Activated naive CD8-positive, alpha-beta T cell (primary cell): ENCODE results near the gene GLTP.

ENCODE experiments used
- H3K27ac Mint-ChIP-seq: one replicate; pipeline ENCODE4 v1.8.0; 2021; ENCODE audit warnings: mixed read lengths
- H3K27me3 Mint-ChIP-seq: one replicate; pipeline ENCODE4 v1.8.0; 2021; ENCODE audit warnings: mixed read lengths
- H3K36me3 Mint-ChIP-seq: one replicate; pipeline ENCODE4 v1.8.0; 2021; ENCODE audit warnings: mixed read lengths
- H3K4me1 Mint-ChIP-seq: one replicate; pipeline ENCODE4 v1.8.0; 2021; ENCODE audit warnings: low read depth, mixed read lengths
- H3K4me3 Mint-ChIP-seq: one replicate; pipeline ENCODE4 v1.8.0; 2021; ENCODE audit warnings: mild to moderate bottlenecking, mixed read lengths
- H3K9me3 Mint-ChIP-seq: one replicate; pipeline ENCODE4 v1.8.0; 2021; ENCODE audit warnings: low read depth, mixed read lengths

GLTP gene

GRCh38 chr12:109817627-109818231 is 62.6 kb downstream of the GLTP start:
- Mint-ChIP-seq H3K4me3 (no peak overlapping the region), H3K27me3 (peaks cover 3% of the 10 kb centered on the region), H3K36me3 (no peaks in the 10 kb centered on the region), H3K9me3 (no peaks in the 10 kb centered on the region), H3K27ac (no peak overlapping the region), H3K4me1 (no peaks in the 10 kb centered on the region)

- no peaks in the 10 kb centered on the region for H3K9me3 Mint-ChIP-seq
- H3K27ac Mint-ChIP-seq: no peak overlapping the region
- peaks cover 3% of the 10 kb centered on the region for H3K27me3 Mint-ChIP-seq
- no peak overlapping the region for H3K4me3 Mint-ChIP-seq
- H3K36me3 Mint-ChIP-seq: no peaks in the 10 kb centered on the region
- no peaks in the 10 kb centered on the region for H3K4me1 Mint-ChIP-seq
These were observed 63.5 kb downstream of the GLTP start for GRCh38 chr12:109816870-109817269.

GRCh38 chr12:109815757-109816617 is 64.4 kb downstream of the GLTP start:
- Mint-ChIP-seq H3K27me3 (peaks cover 3% of the 10 kb centered on the region), H3K9me3 (no peaks in the 10 kb centered on the region), H3K27ac (no peak overlapping the region), H3K4me1 (no peaks in the 10 kb centered on the region), H3K36me3 (no peaks in the 10 kb centered on the region), H3K4me3 (no peak overlapping the region)

GRCh38 chr12:109815225-109815624 is 65.1 kb downstream of the GLTP start:
- H3K27me3 Mint-ChIP-seq: peaks cover 3% of the 10 kb centered on the region
- no peaks in the 10 kb centered on the region for H3K4me1 Mint-ChIP-seq
- no peak overlapping the region for H3K4me3 Mint-ChIP-seq
- H3K36me3 Mint-ChIP-seq: no peaks in the 10 kb centered on the region
- no peaks in the 10 kb centered on the region for H3K9me3 Mint-ChIP-seq
- no peak overlapping the region for H3K27ac Mint-ChIP-seq

- H3K36me3 Mint-ChIP-seq: no peaks in the 10 kb centered on the region
These were observed 65.7 kb downstream of the GLTP start for GRCh38 chr12:109814600-109815150.

GRCh38 chr12:109813810-109814416 is 66.4 kb downstream of the GLTP start:
- Mint-ChIP-seq H3K9me3 (no peaks in the 10 kb centered on the region), H3K4me3 (no peak overlapping the region), H3K4me1 (no peaks in the 10 kb centered on the region), H3K27me3 (no peaks in the 10 kb centered on the region), H3K27ac (no peak overlapping the region), H3K36me3 (no peaks in the 10 kb centered on the region)

More at GRCh38 chr12:109814600-109815150, 65.7 kb downstream of the GLTP start:
- H3K27ac Mint-ChIP-seq: no peak overlapping the region
- H3K9me3 Mint-ChIP-seq: no peaks in the 10 kb centered on the region
- no peaks in the 10 kb centered on the region for H3K27me3 Mint-ChIP-seq
- no peaks in the 10 kb centered on the region for H3K4me1 Mint-ChIP-seq
- H3K4me3 Mint-ChIP-seq: no peak overlapping the region

- Mint-ChIP-seq H3K27me3 (peaks cover 3% of the 10 kb centered on the region), H3K4me1 (no peaks in the 10 kb centered on the region), H3K4me3 (no peak overlapping the region), H3K9me3 (no peaks in the 10 kb centered on the region), H3K27ac (no peak overlapping the region), H3K36me3 (no peaks in the 10 kb centered on the region)
These were observed 68.7 kb downstream of the GLTP start for GRCh38 chr12:109811624-109811995.

- no peak overlapping the region for H3K27ac Mint-ChIP-seq
- no peak overlapping the region for H3K4me3 Mint-ChIP-seq
- H3K36me3 Mint-ChIP-seq: no peaks in the 10 kb centered on the region
- no peaks in the 10 kb centered on the region for H3K9me3 Mint-ChIP-seq
- H3K27me3 Mint-ChIP-seq: peaks cover 3% of the 10 kb centered on the region
- H3K4me1 Mint-ChIP-seq: no peaks in the 10 kb centered on the region
These were observed 69.3 kb downstream of the GLTP start for GRCh38 chr12:109810954-109811623.

- H3K27ac Mint-ChIP-seq: no peak overlapping the region
- H3K4me1 Mint-ChIP-seq: no peaks in the 10 kb centered on the region
- no peaks in the 10 kb centered on the region for H3K36me3 Mint-ChIP-seq
- H3K27me3 Mint-ChIP-seq: peaks cover 3% of the 10 kb centered on the region
- H3K9me3 Mint-ChIP-seq: no peaks in the 10 kb centered on the region
- H3K4me3 Mint-ChIP-seq: no peak overlapping the region
These were observed 71.3 kb downstream of the GLTP start for GRCh38 chr12:109808876-109809646.

- H3K27me3 Mint-ChIP-seq: peaks cover 3% of the 10 kb centered on the region
- H3K36me3 Mint-ChIP-seq: no peaks in the 10 kb centered on the region
- H3K4me1 Mint-ChIP-seq: no peaks in the 10 kb centered on the region
- H3K27ac Mint-ChIP-seq: no peak overlapping the region
- no peak overlapping the region for H3K4me3 Mint-ChIP-seq
- H3K9me3 Mint-ChIP-seq: no peaks in the 10 kb centered on the region
These were observed 72.2 kb downstream of the GLTP start for GRCh38 chr12:109807954-109808643.

GRCh38 chr12:109804820-109805761 is 75.2 kb downstream of the GLTP start:
- Mint-ChIP-seq H3K4me3 (no peak overlapping the region), H3K9me3 (no peaks in the 10 kb centered on the region), H3K27me3 (peaks cover 3% of the 10 kb centered on the region), H3K36me3 (no peaks in the 10 kb centered on the region), H3K27ac (no peak overlapping the region), H3K4me1 (no peaks in the 10 kb centered on the region)

GRCh38 chr12:109803678-109804077 is 76.7 kb downstream of the GLTP start:
- Mint-ChIP-seq H3K27me3 (peaks cover 3% of the 10 kb centered on the region), H3K4me3 (no peak overlapping the region), H3K4me1 (no peaks in the 10 kb centered on the region), H3K36me3 (no peaks in the 10 kb centered on the region), H3K27ac (no peak overlapping the region), H3K9me3 (no peaks in the 10 kb centered on the region)

GRCh38 chr12:109802828-109803227 is 77.5 kb downstream of the GLTP start:
- Mint-ChIP-seq H3K4me1 (no peaks in the 10 kb centered on the region), H3K27me3 (peaks cover 2% of the 10 kb centered on the region), H3K36me3 (no peaks in the 10 kb centered on the region), H3K9me3 (no peaks in the 10 kb centered on the region), H3K4me3 (no peak overlapping the region), H3K27ac (no peak overlapping the region)
